ENCODE data around the gene POLR2I. TPM values are rescaled to one million over a fixed set of nuclear protein-coding genes. Genes with fewer than 3 reads are reported as not detected.

POLR2I gene
- total and polyA plus RNA-seq, 4 donors = 11.4 to 110 (median 61.1) TPM

GRCh38 chr19:36163813-36164212 lies 49.1 kb upstream of the POLR2I start:
- TF ChIP-seq EGR1 (IDR thresholded peaks at IDR 0.05; ENCODE audit: low read depth in 2 of 2) = no peak
- TF ChIP-seq YY1 (IDR thresholded peaks at IDR 0.05) = no peak
- no peak for TF ChIP-seq MAX (IDR thresholded peaks at IDR 0.05)
- no peak for TF ChIP-seq ATF3 (IDR thresholded peaks at IDR 0.05)
- no peak for TF ChIP-seq HNF4G (IDR thresholded peaks at IDR 0.05)
- TF ChIP-seq HNF4A (conservative IDR thresholded peaks at IDR 0.05) = no peak
- TF ChIP-seq NR2F2 (IDR thresholded peaks at IDR 0.05) = no peak
- WGBS = 98% methylated on average over 12 of the region's 12 CpGs
- H3K27ac ChIP-seq (ENCODE audit: low read depth in 1 of 2, low read length in 2 of 2) = no peak overlapping the region
- H3K9ac ChIP-seq (ENCODE audit: low read depth in 1 of 2, low read length in 2 of 2) = no peak overlapping the region
- peaks cover 0 to 2% (median 0%) of the 10 kb centered on the region in 4 donors for H3K36me3 ChIP-seq (ENCODE audit: control insufficient read depth in 4 of 4, insufficient read depth in 3 of 4, low read depth in 1 of 4, low read length in 3 of 4)
- no peaks in the 10 kb centered on the region for H3K27me3 ChIP-seq (ENCODE audit: control insufficient read depth in 4 of 4, insufficient read depth in 4 of 4, low read length in 3 of 4)
- no peaks in the 10 kb centered on the region for H3K9me3 ChIP-seq (ENCODE audit: control insufficient read depth in 4 of 4, low read length in 3 of 4)
- DNase-seq (ENCODE audit: low spot score) = no peak
- H3K4me3 ChIP-seq (ENCODE audit: low read depth in 1 of 3, low read length in 3 of 3) = no peak overlapping the region
- no peaks in the 10 kb centered on the region for H3K4me1 ChIP-seq (ENCODE audit: control insufficient read depth in 4 of 4, insufficient read depth in 4 of 4, low read length in 3 of 4)

GRCh38 chr19:36160821-36161596 lies 46.3 kb upstream of the POLR2I start:
- no peak overlapping the region for H3K4me3 ChIP-seq (ENCODE audit: low read depth in 1 of 3, low read length in 3 of 3)
- H3K9me3 ChIP-seq (ENCODE audit: control insufficient read depth in 4 of 4, low read length in 3 of 4) = no peaks in the 10 kb centered on the region
- no peaks in the 10 kb centered on the region for H3K27me3 ChIP-seq (ENCODE audit: control insufficient read depth in 4 of 4, insufficient read depth in 4 of 4, low read length in 3 of 4)
- H3K9ac ChIP-seq (ENCODE audit: low read depth in 1 of 2, low read length in 2 of 2) = no peak overlapping the region
- 96% methylated on average over 7 of the region's 7 CpGs for whole genome bisulfite sequencing
- no peak for DNase-seq (ENCODE audit: low spot score)
- peaks cover 0 to 2% (median 0%) of the 10 kb centered on the region in 4 donors for H3K36me3 ChIP-seq (ENCODE audit: control insufficient read depth in 4 of 4, insufficient read depth in 3 of 4, low read depth in 1 of 4, low read length in 3 of 4)
- H3K27ac ChIP-seq (ENCODE audit: low read depth in 1 of 2, low read length in 2 of 2) = no peak overlapping the region
- H3K4me1 ChIP-seq (ENCODE audit: control insufficient read depth in 4 of 4, insufficient read depth in 4 of 4, low read length in 3 of 4) = no peaks in the 10 kb centered on the region
- TF ChIP-seq HNF4G (IDR thresholded peaks at IDR 0.05) (no peak), MAX (IDR thresholded peaks at IDR 0.05) (no peak), TAF1 (conservative IDR thresholded peaks at IDR 0.05) (no peak), ATF3 (IDR thresholded peaks at IDR 0.05) (no peak)

GRCh38 chr19:36153126-36153525 lies 38.5 kb upstream of the POLR2I start:
- DNase-seq (ENCODE audit: low spot score) = no peak
- no peaks in the 10 kb centered on the region for H3K27me3 ChIP-seq (ENCODE audit: control insufficient read depth in 4 of 4, insufficient read depth in 4 of 4, low read length in 3 of 4)
- H3K9me3 ChIP-seq (ENCODE audit: control insufficient read depth in 4 of 4, low read length in 3 of 4) = no peaks in the 10 kb centered on the region
- no peak overlapping the region for H3K9ac ChIP-seq (ENCODE audit: low read depth in 1 of 2, low read length in 2 of 2)
- peaks cover 11 to 28% (median 17%) of the 10 kb centered on the region in 4 donors for H3K36me3 ChIP-seq (ENCODE audit: control insufficient read depth in 4 of 4, insufficient read depth in 3 of 4, low read depth in 1 of 4, low read length in 3 of 4)
- no peak overlapping the region for H3K4me3 ChIP-seq (ENCODE audit: low read depth in 1 of 3, low read length in 3 of 3)
- H3K4me1 ChIP-seq (ENCODE audit: control insufficient read depth in 4 of 4, insufficient read depth in 4 of 4, low read length in 3 of 4) = no peaks in the 10 kb centered on the region
- no peak overlapping the region for H3K27ac ChIP-seq (ENCODE audit: low read depth in 1 of 2, low read length in 2 of 2)
- 93% methylated on average over 10 of the region's 10 CpGs for WGBS
- TF ChIP-seq MAX (IDR thresholded peaks at IDR 0.05) (no peak), CTCF (IDR thresholded peaks at IDR 0.05; ENCODE audit: low read depth, low read length, missing input control) (no peak), FOXA1 (IDR thresholded peaks at IDR 0.05) (no peak), HNF4G (IDR thresholded peaks at IDR 0.05) (no peak), EGR1 (IDR thresholded peaks at IDR 0.05; ENCODE audit: low read depth in 2 of 2) (no peak), TAF1 (conservative IDR thresholded peaks at IDR 0.05) (no peak), RAD21 (IDR thresholded peaks at IDR 0.05) (no peak), NR2F2 (IDR thresholded peaks at IDR 0.05) (no peak), GABPA (IDR thresholded peaks at IDR 0.05 in 1 of 2, conservative IDR thresholded peaks at IDR 0.05 in 1 of 2) (no peak), JUND (IDR thresholded peaks at IDR 0.05) (no peak), REST (IDR thresholded peaks at IDR 0.05) (no peak), YY1 (IDR thresholded peaks at IDR 0.05) (no peak), ATF3 (IDR thresholded peaks at IDR 0.05) (no peak), FOXA2 (IDR thresholded peaks at IDR 0.05) (no peak), ZBTB33 (IDR thresholded peaks at IDR 0.05) (no peak), RXRA (IDR thresholded peaks at IDR 0.05) (no peak)
